Activated CD4-positive, alpha-beta memory T cell treated with anti-CD3 and anti-CD28 coated beads for 36 hours (primary cell): ENCODE data around the gene DGLUCY. TPM values are rescaled to one million over a fixed set of nuclear protein-coding genes. Genes with fewer than 3 reads are reported as not detected.
A peak's percentile ranks its signal among the peaks of the same experiment; 100 is the strongest.
"Not testable (repeated sequence)": the region's sequence is repeated elsewhere in the genome, so short reads cannot be mapped to it uniquely, and the experiment has no call there.

Source experiments
- CTCF ChIA-PET: fragments of 350-600 bp; sonication (Branson Sonifier 250); formaldehyde crosslinking; loops from one replicate; lab custom pipeline; 2021; ENCODE audit warnings: antibody characterized with exemption, inconsistent platforms; lab: Charles Lee
- POLR2A ChIA-PET: fragments of 350-600 bp; sonication (Branson Sonifier 250); formaldehyde crosslinking; loops from one replicate; lab custom pipeline; 2021; ENCODE audit warnings: antibody characterized with exemption; lab: Charles Lee
- DNase-seq: peaks from one replicate; pipeline ENCODE4 v3.0.0-alpha.2; 2020
- H3K27ac Mint-ChIP-seq: one replicate; pipeline ENCODE4 v1.8.0; 2021; ENCODE audit warnings: mixed read lengths
- H3K27me3 Mint-ChIP-seq: one replicate; pipeline ENCODE4 v1.8.0; 2021; ENCODE audit warnings: mixed read lengths
- H3K36me3 Mint-ChIP-seq: one replicate; pipeline ENCODE4 v1.8.0; 2021; ENCODE audit warnings: mixed read lengths
- H3K4me1 Mint-ChIP-seq: one replicate; pipeline ENCODE4 v1.8.0; 2021; ENCODE audit warnings: low read depth, mixed read lengths
- H3K4me3 Mint-ChIP-seq: one replicate; pipeline ENCODE4 v1.8.0; 2021; ENCODE audit warnings: mild to moderate bottlenecking, mixed read lengths
- H3K9me3 Mint-ChIP-seq: one replicate; pipeline ENCODE4 v1.8.0; 2021; ENCODE audit warnings: mixed read lengths
- intact Hi-C: fragments of 100-400 bp; cut with micrococcal nuclease; formaldehyde crosslinking; loops from one replicate; pipeline ENCODE4 v1.15.1; 2023
- total RNA-seq, 2 experiments: library from RNA; stranded (reverse); gene quantifications; one replicate each; pipeline ENCODE4 v1.2.3, GENCODE V29; 2021

DGLUCY gene
- total RNA-seq, 2 experiments from 2014 or later = 54.3 to 58.1 TPM

GRCh38 chr14:91175291-91176201 lies 61.7 kb downstream of the DGLUCY start:
- H3K4me3 Mint-ChIP-seq = no peak overlapping the region
- ChIA-PET CTCF (interaction anchor here (1.0 to 10.0 kb wide), 12 partner anchors 19 to 302 kb away, joined by 3 to 354 read pairs (median 8); no protein-coding TSS in a partner anchor), POLR2A (no interaction called here)
- H3K4me1 Mint-ChIP-seq = peaks cover 14% of the 10 kb centered on the region
- no peaks in the 10 kb centered on the region for H3K9me3 Mint-ChIP-seq
- no peak for DNase-seq
- no peaks in the 10 kb centered on the region for H3K27me3 Mint-ChIP-seq
- intact Hi-C loops = loop anchor here (5.0 kb wide), 1 partner anchor 242 kb away; the partner anchor contains the start of gene CCDC88C
- H3K27ac Mint-ChIP-seq = peak overlapping the region; percentile 7
- peaks cover 25% of the 10 kb centered on the region for H3K36me3 Mint-ChIP-seq

- intact Hi-C loops = loop anchor here (1.0 to 5.0 kb wide), 5 partner anchors 51 to 240 kb away; partner anchors contain the start of gene CCDC88C
- Mint-ChIP-seq H3K9me3 (no peaks in the 10 kb centered on the region), H3K4me3 (no peak overlapping the region), H3K27me3 (no peaks in the 10 kb centered on the region), H3K27ac (peak overlapping the region; percentile 84), H3K36me3 (peaks cover 35% of the 10 kb centered on the region), H3K4me1 (peaks cover 14% of the 10 kb centered on the region)
- CTCF ChIA-PET = interaction anchor here (0.6 to 10.0 kb wide), 47 partner anchors 8 to 734 kb away, joined by 3 to 354 read pairs (median 5); partner anchors contain the start of genes GPR68 and RPS6KA5
- POLR2A ChIA-PET = interaction anchor here (0.6 to 1.5 kb wide), 6 partner anchors 65 to 108 kb away, joined by 3 to 4 read pairs (median 3); partner anchors contain the start of gene GPR68
- DNase-seq = peak; percentile 80
Observed at GRCh38 chr14:91177073-91178034, 63.5 kb downstream of the DGLUCY start.

- Mint-ChIP-seq H3K27me3 (no peaks in the 10 kb centered on the region), H3K36me3 (peaks cover 34% of the 10 kb centered on the region), H3K9me3 (no peaks in the 10 kb centered on the region), H3K27ac (no peak overlapping the region), H3K4me1 (peaks cover 10% of the 10 kb centered on the region), H3K4me3 (no peak overlapping the region)
- intact Hi-C loops = no loop called here
- no peak for DNase-seq
- ChIA-PET CTCF (interaction anchor here (0.6 kb wide), 1 partner anchor 105 kb away, joined by 3 read pairs; no protein-coding TSS in a partner anchor), POLR2A (no interaction called here)
Observed at GRCh38 chr14:91180611-91181010, 66.7 kb downstream of the DGLUCY start.

- DNase-seq, H3K4me1 Mint-ChIP-seq, intact Hi-C loops, H3K9me3 Mint-ChIP-seq, H3K27ac Mint-ChIP-seq, H3K27me3 Mint-ChIP-seq, H3K4me3 Mint-ChIP-seq: not testable (repeated sequence)
- CTCF ChIA-PET = interaction anchor here (1.3 kb wide), 1 partner anchor 9 kb away, joined by 5 read pairs; no protein-coding TSS in a partner anchor
- H3K36me3 Mint-ChIP-seq = peaks cover 36% of the 10 kb centered on the region
- POLR2A ChIA-PET = interaction anchor here (0.6 kb wide), 1 partner anchor 63 kb away, joined by 3 read pairs; no protein-coding TSS in a partner anchor
Observed at GRCh38 chr14:91182753-91183152, 68.9 kb downstream of the DGLUCY start.

GRCh38 chr14:91184559-91184958 lies 70.7 kb downstream of the DGLUCY start:
- H3K4me1 Mint-ChIP-seq = no peaks in the 10 kb centered on the region
- H3K27ac Mint-ChIP-seq = no peak overlapping the region
- ChIA-PET POLR2A (no interaction called here), CTCF (interaction anchor here (0.9 to 1.0 kb wide), 2 partner anchors 11 to 282 kb away, joined by 3 read pairs; no protein-coding TSS in a partner anchor)
- intact Hi-C loops = no loop called here
- peaks cover 41% of the 10 kb centered on the region for H3K36me3 Mint-ChIP-seq
- H3K9me3 Mint-ChIP-seq = no peaks in the 10 kb centered on the region
- DNase-seq = no peak
- no peaks in the 10 kb centered on the region for H3K27me3 Mint-ChIP-seq
- H3K4me3 Mint-ChIP-seq = no peak overlapping the region

- no peaks in the 10 kb centered on the region for H3K9me3 Mint-ChIP-seq
- no peak overlapping the region for H3K4me3 Mint-ChIP-seq
- ChIA-PET POLR2A (interaction anchor here (1.1 kb wide), 1 partner anchor 12 kb away, joined by 3 read pairs; no protein-coding TSS in a partner anchor), CTCF (interaction anchor here (0.8 to 1.3 kb wide), 3 partner anchors 8 to 101 kb away, joined by 4 to 9 read pairs (median 5); no protein-coding TSS in a partner anchor)
- intact Hi-C loops = no loop called here
- H3K4me1 Mint-ChIP-seq = no peaks in the 10 kb centered on the region
- DNase-seq = no peak
- H3K27ac Mint-ChIP-seq = no peak overlapping the region
- H3K36me3 Mint-ChIP-seq = peaks cover 47% of the 10 kb centered on the region
- no peaks in the 10 kb centered on the region for H3K27me3 Mint-ChIP-seq
Observed at GRCh38 chr14:91185721-91186120, 71.8 kb downstream of the DGLUCY start.

- intact Hi-C loops = no loop called here
- POLR2A ChIA-PET = interaction anchor here (1.1 kb wide), 1 partner anchor 13 kb away, joined by 3 read pairs; no protein-coding TSS in a partner anchor
- no peak overlapping the region for H3K4me3 Mint-ChIP-seq
- CTCF ChIA-PET = interaction anchor here (0.8 to 1.3 kb wide), 2 partner anchors 9 to 28 kb away, joined by 4 to 9 read pairs; no protein-coding TSS in a partner anchor
- H3K27me3 Mint-ChIP-seq = no peaks in the 10 kb centered on the region
- DNase-seq = no peak
- H3K9me3 Mint-ChIP-seq = no peaks in the 10 kb centered on the region
- peaks cover 49% of the 10 kb centered on the region for H3K36me3 Mint-ChIP-seq
- no peak overlapping the region for H3K27ac Mint-ChIP-seq
- H3K4me1 Mint-ChIP-seq = no peaks in the 10 kb centered on the region
Observed at GRCh38 chr14:91186515-91187066, 72.7 kb downstream of the DGLUCY start.

- Mint-ChIP-seq H3K9me3 (no peaks in the 10 kb centered on the region), H3K27ac (no peak overlapping the region), H3K27me3 (no peaks in the 10 kb centered on the region), H3K4me3 (no peak overlapping the region), H3K36me3 (peaks cover 49% of the 10 kb centered on the region), H3K4me1 (no peaks in the 10 kb centered on the region)
- POLR2A ChIA-PET = no interaction called here
- DNase-seq = no peak
- CTCF ChIA-PET = interaction anchor here (1.0 to 2.2 kb wide), 2 partner anchors 10 to 14 kb away, joined by 4 to 8 read pairs; no protein-coding TSS in a partner anchor
- intact Hi-C loops = no loop called here
Observed at GRCh38 chr14:91187271-91187670, 73.4 kb downstream of the DGLUCY start.

GRCh38 chr14:91190853-91191252 lies 77.0 kb downstream of the DGLUCY start:
- POLR2A ChIA-PET = no interaction called here
- Mint-ChIP-seq H3K4me1 (peaks cover 15% of the 10 kb centered on the region), H3K4me3 (no peak overlapping the region), H3K27me3 (no peaks in the 10 kb centered on the region), H3K36me3 (peaks cover 48% of the 10 kb centered on the region), H3K27ac (no peak overlapping the region), H3K9me3 (no peaks in the 10 kb centered on the region)
- CTCF ChIA-PET = no interaction called here
- DNase-seq = no peak
- intact Hi-C loops = no loop called here

- intact Hi-C loops = no loop called here
Observed at GRCh38 chr14:91193069-91193468, 79.2 kb downstream of the DGLUCY start.

More at GRCh38 chr14:91193069-91193468, 79.2 kb downstream of the DGLUCY start:
- H3K27ac Mint-ChIP-seq = no peak overlapping the region
- H3K4me1 Mint-ChIP-seq = peaks cover 15% of the 10 kb centered on the region
- no peak overlapping the region for H3K4me3 Mint-ChIP-seq
- H3K9me3 Mint-ChIP-seq = no peaks in the 10 kb centered on the region
- no peak for DNase-seq
- ChIA-PET CTCF (interaction anchor here (1.4 to 2.8 kb wide), 6 partner anchors 14 to 290 kb away, joined by 4 to 20 read pairs (median 10); no protein-coding TSS in a partner anchor), POLR2A (interaction anchor here (1.0 to 1.3 kb wide), 2 partner anchors 35 to 133 kb away, joined by 3 to 5 read pairs; partner anchors contain the start of gene RPS6KA5)
- H3K36me3 Mint-ChIP-seq = peaks cover 54% of the 10 kb centered on the region
- no peaks in the 10 kb centered on the region for H3K27me3 Mint-ChIP-seq
